Stimulated activated CD8-positive, alpha-beta memory T cell treated with anti-CD3 and anti-CD28 coated beads, Interleukin-15, amount 100 ng/mL, for 1 hour (primary cell): ENCODE measurements around the gene RNF40.
"Not testable (repeated sequence)": the region's sequence is repeated elsewhere in the genome, so short reads cannot be mapped to it uniquely, and the experiment has no call there.

ENCODE experiments used
- DNase-seq: peaks from one replicate; pipeline ENCODE4 v3.0.0-alpha.2; 2020; ENCODE audit warnings: low read depth

Gene RNF40

GRCh38 chr16:30782486-30783279, 20.6 kb downstream of the RNF40 start:
- DNase-seq: no peak

- no peak for DNase-seq
Measured at GRCh38 chr16:30783280-30784109, 21.4 kb downstream of the RNF40 start.

- no peak for DNase-seq
Measured at GRCh38 chr16:30784215-30784614, 22.1 kb downstream of the RNF40 start.

GRCh38 chr16:30785126-30786106, 23.3 kb downstream of the RNF40 start:
- no peak for DNase-seq

- DNase-seq: no peak
Measured at GRCh38 chr16:30786115-30786935, 24.2 kb downstream of the RNF40 start.

- DNase-seq: no peak
Measured at GRCh38 chr16:30786936-30787612, 25.0 kb downstream of the RNF40 start, which contains the start of gene ZNF629. Gene ZNF629, minus strand, starts transcription at chr16:30787205. Its CDS starts 2,723 bp downstream, at chr16:30784482.

- DNase-seq: no peak
Measured at GRCh38 chr16:30787613-30788378, 25.7 kb downstream of the RNF40 start.

GRCh38 chr16:30793508-30794069, 31.5 kb downstream of the RNF40 start:
- DNase-seq: no peak

GRCh38 chr16:30794634-30795033, 32.5 kb downstream of the RNF40 start:
- no peak for DNase-seq

GRCh38 chr16:30797670-30798309, 35.7 kb downstream of the RNF40 start:
- no peak for DNase-seq

- no peak for DNase-seq
Measured at GRCh38 chr16:30802936-30803335, 40.8 kb downstream of the RNF40 start.

GRCh38 chr16:30805056-30805369, 42.9 kb downstream of the RNF40 start:
- DNase-seq: no peak

GRCh38 chr16:30805370-30806169, 43.4 kb downstream of the RNF40 start:
- peak; percentile 26 for DNase-seq

- DNase-seq: no peak
Measured at GRCh38 chr16:30808146-30808545, 46.0 kb downstream of the RNF40 start.

- not testable (repeated sequence) for DNase-seq
Measured at GRCh38 chr16:30808890-30809426, 46.8 kb downstream of the RNF40 start.

- not testable (repeated sequence) for DNase-seq
Measured at GRCh38 chr16:30809675-30810074, 47.6 kb downstream of the RNF40 start.

GRCh38 chr16:30813821-30814189, 51.7 kb downstream of the RNF40 start:
- no peak for DNase-seq

GRCh38 chr16:30816769-30817168, 54.6 kb downstream of the RNF40 start:
- no peak for DNase-seq
